ENCODE results near the gene RBM34. TPM values are rescaled to one million over a fixed set of nuclear protein-coding genes. Genes with fewer than 3 reads are reported as not detected.

Gene RBM34
- total RNA-seq, 1 donor: 55.2 TPM

DNA sequence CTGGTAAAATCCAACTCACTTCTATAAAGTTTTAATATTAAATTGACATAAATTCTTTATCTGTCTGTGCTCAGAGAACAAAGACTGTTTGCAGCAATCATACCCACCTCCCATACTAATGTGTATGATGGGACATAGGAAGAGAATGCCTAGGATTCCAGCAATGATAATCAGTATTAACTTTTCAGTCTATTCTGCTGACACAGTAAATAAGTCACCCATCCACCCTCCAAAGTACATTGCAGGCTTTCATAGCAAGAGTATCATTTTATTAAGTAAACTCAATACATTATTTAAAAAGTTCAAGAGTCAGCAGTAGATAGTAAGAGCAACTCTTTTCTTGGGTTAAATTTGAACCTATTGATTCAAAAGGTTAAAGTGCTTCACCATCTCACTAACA is 8.8 kb downstream of the RBM34 start:
- H3K4me3 ChIP-seq (ENCODE audit: low read depth, low read length): no peak overlapping the region
- TF ChIP-seq, protein P1, sequence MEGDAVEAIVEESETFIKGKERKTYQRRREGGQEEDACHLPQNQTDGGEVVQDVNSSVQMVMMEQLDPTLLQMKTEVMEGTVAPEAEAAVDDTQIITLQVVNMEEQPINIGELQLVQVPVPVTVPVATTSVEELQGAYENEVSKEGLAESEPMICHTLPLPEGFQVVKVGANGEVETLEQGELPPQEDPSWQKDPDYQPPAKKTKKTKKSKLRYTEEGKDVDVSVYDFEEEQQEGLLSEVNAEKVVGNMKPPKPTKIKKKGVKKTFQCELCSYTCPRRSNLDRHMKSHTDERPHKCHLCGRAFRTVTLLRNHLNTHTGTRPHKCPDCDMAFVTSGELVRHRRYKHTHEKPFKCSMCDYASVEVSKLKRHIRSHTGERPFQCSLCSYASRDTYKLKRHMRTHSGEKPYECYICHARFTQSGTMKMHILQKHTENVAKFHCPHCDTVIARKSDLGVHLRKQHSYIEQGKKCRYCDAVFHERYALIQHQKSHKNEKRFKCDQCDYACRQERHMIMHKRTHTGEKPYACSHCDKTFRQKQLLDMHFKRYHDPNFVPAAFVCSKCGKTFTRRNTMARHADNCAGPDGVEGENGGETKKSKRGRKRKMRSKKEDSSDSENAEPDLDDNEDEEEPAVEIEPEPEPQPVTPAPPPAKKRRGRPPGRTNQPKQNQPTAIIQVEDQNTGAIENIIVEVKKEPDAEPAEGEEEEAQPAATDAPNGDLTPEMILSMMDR (IDR thresholded peaks at IDR 0.05; ENCODE audit: insufficient read depth, low read length): no peak
- DNase-seq (ENCODE audit: low read depth): no peak

DNA sequence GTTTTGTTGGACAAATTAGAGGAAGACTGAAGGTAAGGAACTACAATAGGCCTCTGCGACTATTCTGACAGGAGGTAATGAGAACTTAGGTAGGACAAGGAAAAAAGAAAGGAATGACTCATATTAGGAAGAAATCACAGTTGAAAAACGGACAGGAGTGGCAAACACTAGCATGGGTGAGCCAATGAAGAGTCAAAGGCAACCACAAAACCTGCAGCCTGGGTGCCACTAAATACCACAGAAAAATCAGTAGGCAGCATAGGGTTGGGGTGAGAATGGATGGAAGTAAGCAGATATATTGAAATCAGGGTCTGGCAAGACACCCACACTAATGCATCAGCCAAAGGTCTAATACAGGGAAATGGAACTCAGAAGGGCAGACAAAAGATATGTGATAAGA is 10.0 kb downstream of the RBM34 start:
- TF ChIP-seq, protein P1 (IDR thresholded peaks at IDR 0.05; ENCODE audit: insufficient read depth, low read length): no peak
- H3K4me3 ChIP-seq (ENCODE audit: low read depth, low read length): no peak overlapping the region
- no peak for DNase-seq (ENCODE audit: low read depth)

DNA sequence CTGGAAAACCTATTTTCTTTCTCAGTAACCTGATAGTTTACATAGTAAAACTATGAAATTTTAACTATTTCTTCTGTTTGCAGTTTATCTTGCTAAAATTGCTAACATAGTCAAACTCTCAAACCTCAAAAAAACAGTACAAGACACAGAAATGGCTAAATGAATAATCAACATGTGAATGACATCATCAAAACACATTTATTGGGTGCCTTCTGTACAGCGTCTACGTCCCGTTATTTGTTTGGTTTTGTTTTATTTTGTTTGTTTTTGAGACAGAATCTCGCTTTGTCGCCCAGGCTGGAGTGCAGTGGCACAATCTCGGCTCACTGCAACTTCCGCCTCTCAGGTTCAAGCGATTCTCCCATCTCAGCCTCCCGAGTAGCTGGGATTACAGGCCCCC is 11.2 kb downstream of the RBM34 start:
- H3K4me3 ChIP-seq (ENCODE audit: low read depth, low read length): no peak overlapping the region
- TF ChIP-seq, protein P1 (IDR thresholded peaks at IDR 0.05; ENCODE audit: insufficient read depth, low read length): no peak
- no peak for DNase-seq (ENCODE audit: low read depth)

DNA sequence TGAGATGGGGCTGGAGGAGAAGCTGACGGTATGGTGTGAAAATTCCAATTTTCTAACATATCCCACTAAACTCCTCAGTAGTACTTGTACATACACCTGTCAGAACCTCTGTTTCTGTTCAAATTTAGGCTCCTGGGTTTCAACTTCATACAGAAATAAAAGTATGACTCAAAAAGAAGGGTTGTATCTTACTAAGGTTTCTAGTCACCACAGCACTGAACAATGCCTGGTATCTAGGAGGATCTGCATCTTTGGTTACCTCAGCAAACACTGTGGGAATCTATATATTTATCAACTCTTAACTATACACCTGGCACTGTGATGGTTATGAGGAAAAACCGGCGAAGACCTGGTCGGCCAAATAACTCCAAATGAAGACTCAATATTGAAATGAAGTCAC is 13.8 kb downstream of the RBM34 start:
- H3K4me3 ChIP-seq (ENCODE audit: low read depth, low read length): no peak overlapping the region
- no peak for DNase-seq (ENCODE audit: low read depth)
- TF ChIP-seq, protein P1 (IDR thresholded peaks at IDR 0.05; ENCODE audit: insufficient read depth, low read length): no peak

DNA sequence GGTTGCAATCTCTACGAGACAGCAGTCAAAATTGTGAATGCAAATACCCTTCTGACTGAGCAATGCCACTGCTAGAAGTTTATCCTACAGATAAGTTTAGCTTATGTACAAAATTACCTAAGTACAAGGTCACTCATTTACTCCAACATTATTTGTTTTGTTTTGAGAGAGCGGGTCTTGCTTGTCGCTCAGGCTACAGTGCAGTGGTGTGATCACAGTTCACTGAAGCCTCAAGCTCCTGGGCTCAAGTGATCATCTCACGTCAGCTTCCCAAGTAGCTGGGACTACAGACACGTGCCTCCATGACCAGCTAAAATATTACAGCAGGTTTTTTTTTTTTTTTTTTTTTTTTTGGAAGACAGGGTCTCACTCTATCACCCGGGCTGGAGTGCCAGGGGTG is 15.4 kb downstream of the RBM34 start:
- DNase-seq (ENCODE audit: low read depth): no peak
- no peak overlapping the region for H3K4me3 ChIP-seq (ENCODE audit: low read depth, low read length)
- TF ChIP-seq, protein P1 (IDR thresholded peaks at IDR 0.05; ENCODE audit: insufficient read depth, low read length): no peak

DNA sequence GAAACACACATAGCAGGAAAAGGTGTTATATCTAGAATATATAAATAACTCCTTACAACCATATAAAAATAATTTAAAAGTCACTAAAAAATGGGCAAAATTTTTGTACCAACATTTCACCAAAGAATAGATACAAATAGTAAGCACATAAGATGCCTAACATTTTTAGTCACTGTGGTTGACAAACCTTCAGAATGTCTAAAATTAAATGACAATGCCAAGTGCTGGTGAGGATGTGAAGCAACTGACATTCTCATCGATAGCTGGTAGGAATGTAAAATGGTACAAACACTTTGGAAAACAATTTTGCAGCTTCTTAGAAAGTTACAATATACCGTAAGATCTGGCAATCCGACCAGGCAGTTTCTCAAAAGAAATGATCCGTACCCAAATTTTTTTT is 18.1 kb downstream of the RBM34 start:
- TF ChIP-seq, protein P1 (IDR thresholded peaks at IDR 0.05; ENCODE audit: insufficient read depth, low read length): no peak
- H3K4me3 ChIP-seq (ENCODE audit: low read depth, low read length): no peak overlapping the region
- DNase-seq (ENCODE audit: low read depth): no peak

DNA sequence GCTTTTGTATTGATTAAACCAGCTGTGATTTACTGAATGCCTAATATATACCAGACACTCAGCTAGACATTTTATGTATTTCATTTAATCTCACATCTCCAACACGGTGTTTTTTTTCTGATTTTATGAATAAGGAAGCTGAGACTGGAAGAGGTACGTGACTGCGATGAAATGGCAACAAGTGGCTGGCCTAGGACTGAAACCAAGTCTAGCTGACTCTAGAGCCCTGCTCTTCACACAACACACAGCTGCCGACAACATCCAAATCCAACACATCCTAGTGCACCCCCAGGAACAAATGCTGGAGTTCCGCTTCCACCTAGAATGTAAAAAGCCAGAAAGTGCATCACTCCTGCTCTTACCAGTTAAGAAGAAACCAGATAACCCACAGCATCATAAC is 21.7 kb downstream of the RBM34 start:
- no peak overlapping the region for H3K4me3 ChIP-seq (ENCODE audit: low read depth, low read length)
- TF ChIP-seq, protein P1 (IDR thresholded peaks at IDR 0.05; ENCODE audit: insufficient read depth, low read length): no peak
- no peak for DNase-seq (ENCODE audit: low read depth)
